ENCODE results near the gene NLRX1.

- no peak for TF ChIP-seq CTCF (IDR thresholded peaks at IDR 0.05)
- no peak for TF ChIP-seq EP300 (IDR thresholded peaks at IDR 0.05)
These were observed 61.2 kb downstream of the NLRX1 start for GRCh38 chr11:119229741-119230140.
